HG03095 (cell line): ENCODE results near the gene SMARCA4.

Experiments
- ATAC-seq: cut with Tn5 transposase; IDR thresholded peaks from one replicate; pipeline ENCODE4 v1.9.1; 2021; ENCODE audit warnings: moderate library complexity; ENCODE audit not compliant: unreplicated experiment

SMARCA4 gene

GRCh38 chr19:11007962-11008532 is 47.2 kb downstream of the SMARCA4 start:
- no peak for ATAC-seq

- no peak for ATAC-seq
Measured at GRCh38 chr19:11010041-11010440, 49.2 kb downstream of the SMARCA4 start.

GRCh38 chr19:11012507-11012906 is 51.7 kb downstream of the SMARCA4 start:
- no peak for ATAC-seq

GRCh38 chr19:11013771-11014170 is 52.9 kb downstream of the SMARCA4 start:
- no peak for ATAC-seq

GRCh38 chr19:11014403-11014911 is 53.6 kb downstream of the SMARCA4 start:
- ATAC-seq = no peak

- ATAC-seq = no peak
Measured at GRCh38 chr19:11016631-11017030, 55.8 kb downstream of the SMARCA4 start.

GRCh38 chr19:11017275-11018035 is 56.6 kb downstream of the SMARCA4 start:
- no peak for ATAC-seq

- no peak for ATAC-seq
Measured at GRCh38 chr19:11018179-11018578, 57.3 kb downstream of the SMARCA4 start.

GRCh38 chr19:11018763-11019162 is 57.9 kb downstream of the SMARCA4 start:
- no peak for ATAC-seq

- no peak for ATAC-seq
Measured at GRCh38 chr19:11019262-11019661, 58.4 kb downstream of the SMARCA4 start.

GRCh38 chr19:11019824-11020223 is 59.0 kb downstream of the SMARCA4 start:
- no peak for ATAC-seq

- ATAC-seq = no peak
Measured at GRCh38 chr19:11020423-11020822, 59.6 kb downstream of the SMARCA4 start.

- no peak for ATAC-seq
Measured at GRCh38 chr19:11020982-11021759, 60.3 kb downstream of the SMARCA4 start.

GRCh38 chr19:11021760-11022144 is 60.9 kb downstream of the SMARCA4 start:
- ATAC-seq = no peak

- no peak for ATAC-seq
Measured at GRCh38 chr19:11023016-11023415, 62.2 kb downstream of the SMARCA4 start.

- no peak for ATAC-seq
Measured at GRCh38 chr19:11023710-11024109, 62.9 kb downstream of the SMARCA4 start.

- ATAC-seq = no peak
Measured at GRCh38 chr19:11024259-11024658, 63.4 kb downstream of the SMARCA4 start.

- ATAC-seq = no peak
Measured at GRCh38 chr19:11025006-11025405, 64.2 kb downstream of the SMARCA4 start.

- ATAC-seq = no peak
Measured at GRCh38 chr19:11025445-11025844, 64.6 kb downstream of the SMARCA4 start.

- no peak for ATAC-seq
Measured at GRCh38 chr19:11025997-11026396, 65.2 kb downstream of the SMARCA4 start.

GRCh38 chr19:11027381-11027780 is 66.6 kb downstream of the SMARCA4 start:
- no peak for ATAC-seq

GRCh38 chr19:11028146-11028545 is 67.3 kb downstream of the SMARCA4 start:
- ATAC-seq = no peak
